Measurements from ENCODE around the gene KATNB1. TPM values are rescaled to one million over a fixed set of nuclear protein-coding genes. Genes with fewer than 3 reads are reported as not detected.

The KATNB1 gene
- total RNA-seq, 1 experiment from 2014 or later: 32.2 TPM

GRCh38 chr16:57788951-57789350, 53.4 kb downstream of the KATNB1 start:
- intact Hi-C loops (cut with micrococcal nuclease): no loop called here
- H3K79me2 ChIP-seq (ENCODE audit: insufficient read depth, low read length): no peaks in the 10 kb centered on the region
- TF ChIP-seq CEBPB (IDR thresholded peaks at IDR 0.05; ENCODE audit: low read depth): no peak
- TF ChIP-seq ZNF274 (IDR thresholded peaks at IDR 0.05; ENCODE audit: low read depth, low read length): no peak
- TF ChIP-seq REST (IDR thresholded peaks at IDR 0.05; ENCODE audit: low read depth): no peak
- TF ChIP-seq JUND (IDR thresholded peaks at IDR 0.05): no peak
- TF ChIP-seq CBX3 (IDR thresholded peaks at IDR 0.05; ENCODE audit: low read depth): no peak
- TF ChIP-seq TCF7L2 (IDR thresholded peaks at IDR 0.05; ENCODE audit: borderline replicate concordance, extremely low read depth, insufficient read depth, insufficient read length): no peak
- TF ChIP-seq EZH2 (IDR thresholded peaks at IDR 0.05): no peak
- TF ChIP-seq MAX (IDR thresholded peaks at IDR 0.05): no peak
- no peak for TF ChIP-seq POLR2A (IDR thresholded peaks at IDR 0.05; ENCODE audit: borderline replicate concordance, extremely low read depth, insufficient read depth, insufficient read length)
- no peak for TF ChIP-seq POLR2AphosphoS5 (IDR thresholded peaks at IDR 0.05; ENCODE audit: low read depth, low read length)
- no peak for TF ChIP-seq CTCF (IDR thresholded peaks at IDR 0.05 in 2 of 3, conservative IDR thresholded peaks at IDR 0.05 in 1 of 3; ENCODE audit: borderline replicate concordance in 1 of 3, insufficient read depth in 1 of 3, low read depth in 2 of 3, low read length in 2 of 3)
- H2AFZ ChIP-seq (ENCODE audit: low read depth, low read length, poor library complexity, severe bottlenecking): no peak overlapping the region
- H3K4me1 ChIP-seq (ENCODE audit: control insufficient read depth in 1 of 2, insufficient read depth in 2 of 2, low read length in 2 of 2): no peaks in the 10 kb centered on the region; a peak in 1 of 4 replicates
- H3K4me2 ChIP-seq (ENCODE audit: low read length): no peak overlapping the region
- H3K9ac ChIP-seq (ENCODE audit: low read length): no peak overlapping the region
- ATAC-seq: no peak
- H3K27ac ChIP-seq (ENCODE audit: low read depth, low read length): no peak overlapping the region
- H3K27me3 ChIP-seq (ENCODE audit: insufficient read depth, low read length): no peaks in the 10 kb centered on the region
- ChIA-PET RAD21 (ENCODE audit: low non-redundant PET in 1 of 2, low total read pairs in 2 of 2, uncharacterized antibody in 2 of 2, unreplicated experiment in 2 of 2) (no interaction called here), CTCF (no interaction called here), POLR2A (interaction anchor here (0.6 kb wide), 1 partner anchor 74 kb away, joined by 3 read pairs; no protein-coding TSS in a partner anchor)
- no peak for DNase-seq (ENCODE audit: low read depth, low spot score)
- peaks cover 2 to 5% of the 10 kb centered on the region in 2 experiments; a peak in 3 of 4 replicates for H3K36me3 ChIP-seq (ENCODE audit: control insufficient read depth in 1 of 2, insufficient read depth in 2 of 2, low read length in 2 of 2)
- no peak overlapping the region for H3K4me3 ChIP-seq (replicated peaks in 1 of 2; ENCODE audit: low read depth in 1 of 2, low read length in 2 of 2)
- H3K9me3 ChIP-seq (ENCODE audit: control insufficient read depth in 1 of 2, insufficient read depth in 1 of 2, low read depth in 1 of 2, low read length in 2 of 2): no peaks in the 10 kb centered on the region
- H3K9me2 ChIP-seq (ENCODE audit: insufficient read depth): no peaks in the 10 kb centered on the region
- H4K20me1 ChIP-seq (ENCODE audit: insufficient read depth): no peaks in the 10 kb centered on the region
- BruUV-seq (replicated peaks): no TSS peak
